Nephron (organoid): ENCODE data around the gene SRP19.
A peak's percentile ranks its signal among the peaks of the same experiment; 100 is the strongest.
"Not testable (repeated sequence)": the region's sequence is repeated elsewhere in the genome, so short reads cannot be mapped to it uniquely, and the experiment has no call there.

ENCODE experiments used
- H3K27ac Mint-ChIP-seq, 3 experiments: 2 replicates each; pipeline ENCODE4 v1.8.0; 2020; ENCODE audit warnings: mixed read lengths in 3 of 3, mild to moderate bottlenecking in 2 of 3, moderate library complexity in 1 of 3
- H3K27me3 Mint-ChIP-seq: 2 replicates; pipeline ENCODE4 v1.8.0; 2021; ENCODE audit warnings: low read depth, mild to moderate bottlenecking, moderate library complexity, mixed read lengths
- H3K36me3 Mint-ChIP-seq: 2 replicates; pipeline ENCODE4 v1.8.0; 2020; ENCODE audit warnings: low read depth, mixed read lengths
- H3K4me1 Mint-ChIP-seq: 2 replicates; pipeline ENCODE4 v1.8.0; 2020; ENCODE audit warnings: mixed read lengths
- H3K4me3 Mint-ChIP-seq, 3 experiments: 2 replicates each; pipeline ENCODE4 v1.8.0; 2020; ENCODE audit warnings: mild to moderate bottlenecking in 3 of 3, mixed read lengths in 3 of 3, moderate library complexity in 2 of 3
- H3K9me3 Mint-ChIP-seq: 2 replicates; pipeline ENCODE4 v1.8.0; 2020; ENCODE audit warnings: mixed read lengths
- CTCF ChIP-seq, 3 experiments: fragments of 200-600 bp; sonication (generic); IDR thresholded peaks; one replicate each; pipeline ENCODE4 v1.5.0; 2021; ENCODE audit warnings: antibody characterized with exemption in 3 of 3; ENCODE audit not compliant: unreplicated experiment in 3 of 3

Gene SRP19

GRCh38 chr5:112885001-112885400 lies 23.9 kb downstream of the SRP19 start:
- Mint-ChIP-seq H3K4me1 (no peaks in the 10 kb centered on the region), H3K27ac (no peak overlapping the region), H3K27me3 (no peaks in the 10 kb centered on the region), H3K36me3 (peaks cover 36% of the 10 kb centered on the region), H3K9me3 (no peaks in the 10 kb centered on the region), H3K4me3 (no peak overlapping the region)
- no peak for TF ChIP-seq CTCF (IDR thresholded peaks at IDR 0.05; ENCODE audit: unreplicated experiment in 3 of 3)

- no peak for TF ChIP-seq CTCF (IDR thresholded peaks at IDR 0.05; ENCODE audit: unreplicated experiment in 3 of 3)
- Mint-ChIP-seq H3K27me3 (no peaks in the 10 kb centered on the region), H3K4me3 (no peak overlapping the region), H3K27ac (no peak overlapping the region), H3K4me1 (no peaks in the 10 kb centered on the region), H3K9me3 (no peaks in the 10 kb centered on the region), H3K36me3 (peaks cover 34% of the 10 kb centered on the region)
Observed at GRCh38 chr5:112886975-112887374, 25.9 kb downstream of the SRP19 start.

- not testable (repeated sequence) for H3K4me1 Mint-ChIP-seq, H3K27ac Mint-ChIP-seq, H3K27me3 Mint-ChIP-seq, H3K4me3 Mint-ChIP-seq, H3K9me3 Mint-ChIP-seq
- peaks cover 41% of the 10 kb centered on the region for H3K36me3 Mint-ChIP-seq
Observed at GRCh38 chr5:112892066-112892465, 31.0 kb downstream of the SRP19 start.

- no peak overlapping the region for H3K27ac Mint-ChIP-seq
- TF ChIP-seq CTCF (IDR thresholded peaks at IDR 0.05; ENCODE audit: unreplicated experiment in 3 of 3) = no peak
- no peaks in the 10 kb centered on the region for H3K27me3 Mint-ChIP-seq
- no peak overlapping the region for H3K4me3 Mint-ChIP-seq
- peaks cover 48% of the 10 kb centered on the region for H3K36me3 Mint-ChIP-seq
- peaks cover 6% of the 10 kb centered on the region for H3K4me1 Mint-ChIP-seq
- no peaks in the 10 kb centered on the region for H3K9me3 Mint-ChIP-seq
Observed at GRCh38 chr5:112892776-112893175, 31.7 kb downstream of the SRP19 start.

GRCh38 chr5:112895682-112896081 lies 34.6 kb downstream of the SRP19 start:
- peak overlapping the region in 1 of 3 experiments; percentile 19 for H3K27ac Mint-ChIP-seq
- TF ChIP-seq CTCF (IDR thresholded peaks at IDR 0.05; ENCODE audit: unreplicated experiment in 3 of 3) = no peak
- no peaks in the 10 kb centered on the region for H3K9me3 Mint-ChIP-seq
- peaks cover 53% of the 10 kb centered on the region for H3K36me3 Mint-ChIP-seq
- H3K4me3 Mint-ChIP-seq = no peak overlapping the region
- peaks cover 6% of the 10 kb centered on the region for H3K4me1 Mint-ChIP-seq
- H3K27me3 Mint-ChIP-seq = no peaks in the 10 kb centered on the region

- peaks cover 45% of the 10 kb centered on the region for H3K36me3 Mint-ChIP-seq
- no peak overlapping the region for H3K27ac Mint-ChIP-seq
- H3K27me3 Mint-ChIP-seq = no peaks in the 10 kb centered on the region
- H3K4me1 Mint-ChIP-seq = peaks cover 5% of the 10 kb centered on the region
- no peaks in the 10 kb centered on the region for H3K9me3 Mint-ChIP-seq
- TF ChIP-seq CTCF (IDR thresholded peaks at IDR 0.05; ENCODE audit: unreplicated experiment in 3 of 3) = no peak
- no peak overlapping the region for H3K4me3 Mint-ChIP-seq
Observed at GRCh38 chr5:112902561-112902960, 41.5 kb downstream of the SRP19 start.

- not testable (repeated sequence) for H3K9me3 Mint-ChIP-seq, H3K4me3 Mint-ChIP-seq, H3K4me1 Mint-ChIP-seq, H3K27ac Mint-ChIP-seq, H3K27me3 Mint-ChIP-seq
- peaks cover 48% of the 10 kb centered on the region for H3K36me3 Mint-ChIP-seq
Observed at GRCh38 chr5:112904996-112905395, 43.9 kb downstream of the SRP19 start.
